ENCODE data around the gene ESRRA.

The ESRRA gene

GRCh38 chr11:64327375-64327774 is 22.1 kb downstream of the ESRRA start:
- DNase-seq (ENCODE audit: low read depth in 2 of 3, low spot score in 1 of 3): no peak

GRCh38 chr11:64327993-64328392 is 22.7 kb downstream of the ESRRA start:
- DNase-seq (ENCODE audit: low read depth in 2 of 3, low spot score in 1 of 3): no peak

- no peak for DNase-seq (ENCODE audit: low read depth in 2 of 3, low spot score in 1 of 3)
Measured at GRCh38 chr11:64330888-64331287, 25.6 kb downstream of the ESRRA start.

DNA sequence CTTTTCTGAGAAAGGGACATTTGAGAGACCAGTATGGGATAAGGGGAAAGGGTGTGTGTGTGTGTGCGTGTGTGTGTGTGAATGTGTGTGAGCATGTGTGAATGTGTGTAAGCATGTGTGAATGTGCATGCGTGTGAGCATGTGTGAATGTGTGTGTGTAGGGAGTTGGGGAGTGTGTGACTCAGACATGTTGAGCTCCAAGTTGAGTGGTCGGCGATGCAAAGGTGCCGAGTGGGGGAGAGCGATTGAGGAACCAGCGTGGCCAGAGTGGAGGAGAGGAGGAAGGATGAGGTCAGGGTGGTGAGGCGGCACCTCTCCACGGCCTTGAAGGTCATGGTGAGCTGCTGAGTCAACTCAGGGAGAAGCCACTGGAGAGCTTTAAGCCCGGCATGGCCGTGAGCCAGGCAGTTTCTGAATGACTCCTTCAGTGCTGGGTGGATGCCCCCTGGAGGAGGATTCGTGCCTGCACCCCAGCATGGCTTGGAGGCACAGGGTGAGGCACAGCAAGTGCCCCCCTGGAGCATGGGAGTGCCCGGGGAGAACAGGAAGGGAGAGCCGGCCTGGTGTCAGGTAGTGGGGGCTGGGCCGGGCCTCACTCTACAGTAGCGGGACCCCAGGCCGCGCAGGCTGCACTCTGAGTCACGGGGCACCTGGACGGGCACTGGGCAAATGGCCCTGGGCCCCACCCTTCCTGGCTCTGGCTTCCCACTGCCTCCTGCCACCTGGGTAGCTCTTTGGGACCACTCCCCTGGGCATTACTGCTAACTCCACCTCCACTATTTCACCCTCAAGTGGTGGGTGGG is 26.4 kb downstream of the ESRRA start:
- peak; percentile 62 to 75 (median 70) for DNase-seq (ENCODE audit: low read depth in 2 of 3, low spot score in 1 of 3)

DNA sequence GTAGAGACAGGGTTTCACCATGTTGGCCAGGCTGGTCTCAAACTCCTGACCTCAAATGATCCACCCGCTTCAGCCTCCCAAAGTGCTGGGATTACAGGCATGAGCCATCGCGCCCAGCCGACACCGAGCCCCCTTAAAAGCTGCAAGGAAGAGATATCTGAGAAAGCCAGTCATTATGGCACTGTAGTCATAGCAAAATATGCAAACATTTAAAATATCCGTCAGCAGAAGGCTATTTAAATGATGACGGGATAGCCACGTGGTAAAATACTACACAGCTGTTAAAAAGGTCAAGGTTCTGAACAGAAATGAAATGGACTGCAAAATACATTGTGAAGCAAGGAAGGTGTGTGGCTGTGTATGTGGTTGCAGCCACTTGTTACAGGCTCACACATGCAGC is 28.2 kb downstream of the ESRRA start:
- DNase-seq (ENCODE audit: low read depth in 2 of 3, low spot score in 1 of 3): no peak

DNA sequence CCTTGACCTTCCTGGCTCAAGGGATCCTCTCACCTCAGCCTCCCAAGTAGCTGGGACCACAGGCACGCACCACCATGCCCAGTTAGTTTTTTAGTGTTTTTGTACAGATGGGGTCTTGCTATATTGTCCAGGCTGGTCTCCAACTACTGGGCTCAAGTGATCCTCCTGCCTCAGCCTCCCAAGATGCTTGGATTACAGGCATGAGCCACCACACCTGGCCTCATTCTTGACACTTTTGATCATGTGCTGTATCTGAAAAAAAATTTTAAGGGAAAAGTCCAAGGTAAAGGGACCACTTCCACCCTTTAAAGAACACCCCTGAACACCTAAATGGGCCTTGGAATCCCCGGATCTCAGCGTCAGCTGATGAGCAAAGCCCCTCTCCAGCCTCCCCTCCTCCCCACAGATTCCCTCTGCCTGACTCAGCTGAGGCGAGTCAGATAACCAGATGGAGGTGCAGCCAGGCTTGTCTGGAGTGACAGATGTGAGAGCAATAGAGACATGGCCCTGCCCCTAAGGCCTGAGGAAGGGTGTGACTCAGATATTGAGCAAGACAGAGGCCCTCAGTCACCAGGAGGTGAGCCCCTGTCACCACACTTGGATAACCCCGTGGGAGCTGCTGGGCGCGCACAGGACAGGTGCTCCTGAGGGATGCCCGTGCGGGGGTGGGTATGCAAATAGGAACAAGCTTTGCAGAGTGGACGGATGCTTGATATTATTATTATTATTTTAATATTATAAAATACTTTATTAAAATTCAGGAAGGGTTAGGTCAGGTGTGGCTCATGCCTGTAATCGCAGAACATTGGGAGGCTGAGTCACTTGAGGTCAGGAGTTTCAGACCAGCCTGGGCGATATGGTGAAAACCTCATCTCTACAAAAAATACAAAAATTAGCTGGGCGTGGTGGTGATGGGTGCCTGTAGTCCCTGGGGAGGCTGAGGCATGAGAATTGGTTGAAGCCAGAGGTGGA is 29.7 kb downstream of the ESRRA start:
- DNase-seq (ENCODE audit: low read depth in 2 of 3, low spot score in 1 of 3): peak in 1 of 3 donors; percentile 51

DNA sequence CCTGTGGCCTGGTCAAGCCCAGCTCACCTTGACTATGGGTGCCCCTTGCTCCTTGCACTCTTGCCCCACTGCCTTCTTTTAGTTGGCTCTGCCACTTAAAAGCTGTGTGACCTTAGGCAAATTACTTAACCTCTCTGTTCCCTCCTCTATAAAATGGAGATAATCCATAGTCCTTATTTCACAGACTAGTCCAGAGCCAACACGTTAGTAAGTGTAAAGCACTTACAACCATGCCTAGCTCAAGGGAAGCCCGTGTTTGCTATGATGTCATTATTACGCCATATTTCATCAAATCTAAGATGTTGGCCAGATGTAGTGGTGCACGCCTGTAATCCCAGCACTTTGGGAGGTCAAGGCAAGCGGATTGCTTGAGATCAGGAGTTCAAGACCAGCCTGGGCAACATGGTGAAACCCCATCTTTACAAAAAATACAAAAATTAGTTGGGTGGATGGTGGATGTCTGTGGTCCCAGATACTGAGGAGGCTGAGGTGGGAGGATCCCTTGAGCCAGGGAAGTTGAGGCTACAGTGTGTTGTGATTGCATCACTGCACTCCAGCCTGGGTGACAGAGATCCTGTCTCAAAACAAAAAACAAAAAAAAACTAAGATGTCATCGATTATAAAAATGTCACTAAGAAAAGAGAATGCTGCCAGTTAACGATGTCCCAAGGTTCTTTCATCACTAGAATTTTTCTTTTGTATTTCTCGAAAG is 32.4 kb downstream of the ESRRA start:
- no peak for DNase-seq (ENCODE audit: low read depth in 2 of 3, low spot score in 1 of 3)

GRCh38 chr11:64338716-64339115 is 33.4 kb downstream of the ESRRA start:
- no peak for DNase-seq (ENCODE audit: low read depth in 2 of 3, low spot score in 1 of 3)

DNA sequence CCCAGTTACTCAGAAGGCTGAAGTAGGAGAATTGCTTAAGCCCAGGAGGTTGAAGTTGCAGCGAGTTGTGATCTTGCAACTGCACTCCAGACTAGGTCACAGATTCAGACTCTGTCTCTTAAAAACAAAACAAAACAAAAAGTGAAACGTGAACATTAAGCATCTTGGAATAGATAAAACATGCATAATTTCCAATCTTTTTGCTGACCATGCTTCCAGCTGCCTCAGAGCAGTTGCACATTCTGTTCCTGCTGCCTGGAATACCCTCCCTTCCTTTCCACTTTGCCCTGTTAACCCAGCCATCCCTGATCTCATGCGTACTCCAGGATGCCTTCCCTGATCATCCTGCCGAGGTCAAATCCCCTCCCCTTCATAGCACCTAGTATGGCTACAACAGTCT is 34.0 kb downstream of the ESRRA start:
- no peak for DNase-seq (ENCODE audit: low read depth in 2 of 3, low spot score in 1 of 3)

- DNase-seq (ENCODE audit: low read depth in 2 of 3, low spot score in 1 of 3): peak; percentile 66 to 76 (median 74)
Measured at GRCh38 chr11:64339754-64340408, 34.6 kb downstream of the ESRRA start, which contains the start of gene CCDC88B. Gene CCDC88B, plus strand, starts transcription at chr11:64340204. Its CDS starts 63 bp downstream, at chr11:64340267.

DNA sequence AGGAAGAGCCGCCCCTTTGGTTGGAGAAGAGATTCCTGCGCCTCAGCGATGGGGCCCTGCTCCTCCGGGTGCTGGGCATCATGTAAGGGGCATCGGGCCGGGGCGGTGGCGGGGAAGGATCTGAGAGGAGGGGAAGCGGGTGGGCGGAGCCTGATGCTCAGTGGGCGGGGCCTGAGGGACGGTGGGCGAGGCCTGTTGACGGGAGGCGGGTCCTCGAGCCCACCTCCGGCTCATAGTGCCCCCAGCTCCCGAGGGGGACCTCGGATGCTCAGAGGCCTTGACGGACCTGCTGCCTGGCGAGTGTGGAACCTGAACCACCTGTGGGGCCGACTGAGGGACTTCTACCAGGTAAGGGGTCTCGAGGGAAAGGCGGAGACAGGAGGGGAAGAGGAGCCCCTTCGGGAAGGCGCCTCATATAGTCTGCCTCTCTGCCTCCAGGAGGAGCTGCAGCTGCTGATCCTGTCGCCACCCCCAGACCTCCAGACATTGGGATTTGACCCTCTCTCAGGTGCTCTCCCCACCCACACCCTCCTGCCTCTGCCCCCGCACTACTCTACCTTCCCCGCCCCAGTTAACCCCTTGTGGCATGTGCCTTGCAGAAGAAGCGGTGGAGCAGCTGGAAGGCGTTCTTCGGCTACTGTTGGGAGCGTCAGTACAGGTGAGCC is 35.5 kb downstream of the ESRRA start:
- peak; percentile 73 to 88 (median 73) for DNase-seq (ENCODE audit: low read depth in 2 of 3, low spot score in 1 of 3)

DNA sequence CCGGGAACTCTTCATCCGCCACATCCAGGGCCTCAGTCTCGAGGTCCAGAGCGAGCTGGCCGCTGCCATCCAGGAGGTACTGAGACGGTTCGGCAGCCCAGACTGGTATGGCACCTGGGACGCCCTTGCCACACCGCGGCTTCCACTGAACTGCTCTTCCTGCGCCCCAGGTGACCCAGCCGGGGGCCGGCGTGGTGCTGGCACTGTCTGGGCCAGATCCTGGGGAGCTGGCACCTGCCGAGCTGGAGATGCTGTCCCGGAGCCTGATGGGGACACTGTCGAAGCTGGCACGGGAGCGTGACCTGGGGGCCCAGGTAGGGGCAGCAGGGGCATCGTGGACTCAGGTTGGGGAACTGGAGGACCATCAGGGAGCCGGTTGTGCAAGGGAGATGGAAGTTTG is 36.1 kb downstream of the ESRRA start:
- no peak for DNase-seq (ENCODE audit: low read depth in 2 of 3, low spot score in 1 of 3)

DNA sequence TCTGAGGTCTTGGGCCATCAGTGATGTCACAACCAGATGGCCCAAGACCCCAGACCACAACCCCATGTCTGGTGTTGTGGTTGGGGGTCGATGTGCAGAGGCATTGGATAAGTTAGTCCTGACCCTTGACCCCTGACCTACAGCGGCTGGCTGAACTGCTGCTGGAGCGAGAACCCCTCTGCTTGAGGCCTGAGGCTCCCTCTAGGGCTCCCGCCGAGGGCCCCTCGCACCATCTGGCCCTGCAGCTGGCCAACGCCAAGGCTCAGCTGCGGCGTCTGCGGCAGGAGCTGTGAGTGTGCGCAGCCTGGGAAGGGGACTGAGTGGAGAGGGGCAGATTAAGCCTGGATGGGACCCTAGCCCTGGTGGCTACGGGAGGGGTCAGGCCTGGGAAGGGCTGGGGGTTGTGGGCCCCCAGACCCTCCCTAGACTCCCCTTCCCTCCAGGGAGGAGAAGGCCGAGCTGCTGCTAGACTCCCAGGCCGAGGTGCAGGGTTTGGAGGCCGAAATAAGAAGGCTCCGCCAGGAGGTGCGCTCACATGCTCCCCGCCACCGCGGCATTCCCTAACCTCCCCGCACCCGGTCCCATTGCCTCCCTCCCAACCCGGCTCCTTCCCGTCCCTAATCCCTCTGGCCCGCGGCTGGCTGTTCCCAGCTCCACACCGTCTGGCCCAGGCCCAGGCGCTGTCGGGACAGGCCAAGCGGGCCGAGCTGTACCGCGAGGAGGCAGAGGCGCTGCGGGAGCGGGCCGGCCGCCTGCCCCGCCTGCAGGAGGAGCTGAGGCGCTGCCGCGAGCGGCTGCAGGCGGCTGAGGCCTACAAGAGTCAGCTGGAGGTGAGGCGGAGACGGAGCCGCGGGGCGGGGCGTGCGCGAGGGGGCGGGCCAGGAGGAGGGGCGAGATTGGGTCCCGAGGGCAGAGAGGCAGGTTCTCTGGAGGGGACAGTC is 36.8 kb downstream of the ESRRA start:
- DNase-seq (ENCODE audit: low read depth in 2 of 3, low spot score in 1 of 3): peak; percentile 88 to 97 (median 90)

DNA sequence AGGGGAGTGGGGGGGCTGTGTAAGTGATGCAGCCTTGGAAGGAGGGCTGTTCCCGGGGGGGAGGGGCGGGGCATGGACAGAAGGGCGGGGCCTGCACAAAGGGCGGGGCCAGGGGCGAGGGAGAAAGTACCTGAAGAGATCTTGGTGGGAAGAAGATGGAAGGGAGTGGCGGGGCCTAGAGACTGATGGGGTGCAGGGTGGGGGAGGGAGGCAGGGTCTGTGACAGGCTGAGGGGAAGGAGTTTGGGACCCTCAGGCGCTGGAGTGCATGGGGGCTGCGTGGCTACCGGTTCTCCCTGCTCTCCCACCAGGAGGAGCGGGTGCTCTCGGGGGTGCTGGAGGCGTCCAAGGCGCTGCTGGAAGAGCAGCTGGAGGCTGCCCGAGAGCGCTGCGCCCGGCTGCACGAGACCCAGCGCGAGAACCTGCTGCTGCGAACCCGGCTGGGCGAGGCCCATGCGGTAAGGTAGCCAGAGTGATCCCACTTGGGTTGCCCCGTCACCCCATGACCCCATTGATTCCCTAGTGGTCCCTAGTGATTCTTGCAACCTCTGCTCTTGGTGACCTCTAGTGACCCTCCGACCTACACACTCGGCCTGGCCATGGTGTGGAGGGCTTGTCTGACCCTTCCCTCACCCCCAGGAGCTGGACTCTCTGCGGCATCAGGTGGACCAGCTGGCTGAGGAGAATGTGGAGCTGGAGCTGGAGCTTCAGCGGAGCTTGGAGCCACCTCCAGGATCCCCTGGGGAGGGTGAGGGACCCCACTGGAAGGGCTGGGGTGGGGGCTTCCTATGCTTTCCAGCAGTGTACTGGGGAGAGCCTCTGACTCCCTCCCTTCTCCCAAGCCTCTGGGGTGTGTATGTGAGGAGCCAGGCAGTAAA is 37.8 kb downstream of the ESRRA start:
- no peak for DNase-seq (ENCODE audit: low read depth in 2 of 3, low spot score in 1 of 3)

GRCh38 chr11:64343767-64344559 is 38.6 kb downstream of the ESRRA start:
- no peak for DNase-seq (ENCODE audit: low read depth in 2 of 3, low spot score in 1 of 3)

DNA sequence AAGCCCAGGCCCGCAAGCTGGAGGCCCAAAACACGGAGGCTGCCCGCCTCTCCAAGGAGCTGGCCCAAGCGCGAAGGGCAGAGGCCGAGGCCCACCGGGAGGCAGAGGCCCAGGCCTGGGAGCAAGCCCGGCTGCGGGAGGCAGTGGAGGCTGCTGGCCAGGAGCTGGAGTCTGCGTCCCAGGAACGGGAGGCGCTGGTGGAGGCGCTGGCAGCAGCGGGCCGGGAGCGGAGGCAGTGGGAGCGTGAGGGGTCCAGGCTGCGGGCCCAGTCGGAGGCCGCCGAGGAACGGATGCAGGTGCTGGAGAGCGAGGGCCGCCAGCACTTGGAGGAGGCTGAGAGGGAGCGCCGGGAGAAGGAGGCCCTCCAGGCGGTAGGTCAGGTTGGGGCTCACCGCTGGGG is 39.5 kb downstream of the ESRRA start:
- DNase-seq (ENCODE audit: low read depth in 2 of 3, low spot score in 1 of 3): no peak

- no peak for DNase-seq (ENCODE audit: low read depth in 2 of 3, low spot score in 1 of 3)
Measured at GRCh38 chr11:64347193-64347867, 42.0 kb downstream of the ESRRA start.

Measured in stimulated activated CD4-positive, alpha-beta T cell treated with anti-CD3 and anti-CD28 coated beads, Interleukin-12 subunit alpha, Interleukin-12 subunit beta, amount 100 ng/mL, for 48 hours (primary cell).